Breast epithelium (tissue), 3 donors: ENCODE results near the gene ACBD4.

Source experiments
- CTCF ChIP-seq, 3 donors: fragments of 450-650 bp; IDR thresholded peaks; one replicate each; pipeline ENCODE4 v1.5.1; 2016 to 2017; ENCODE audit warnings: antibody characterized with exemption in 3 of 3, mild to moderate bottlenecking in 3 of 3, moderate library complexity in 3 of 3
- POLR2A ChIP-seq: fragments of 450-650 bp; IDR thresholded peaks from one replicate; pipeline ENCODE4 v1.6.1; 2016; ENCODE audit warnings: antibody characterized with exemption, mild to moderate bottlenecking, moderate library complexity

GRCh38 chr17:45150911-45151809, 15.7 kb downstream of the ACBD4 start:
- TF ChIP-seq CTCF (IDR thresholded peaks at IDR 0.05) (no peak), POLR2A (no peak)
